CD4-positive, CD25-positive, alpha-beta regulatory T cell (primary cell): ENCODE data around the gene AGAP1. TPM values are rescaled to one million over a fixed set of nuclear protein-coding genes. Genes with fewer than 3 reads are reported as not detected.

Experiments
- ATAC-seq, 2 donors: fragments of 150-1000 bp; cut with Tn5 transposase; one replicate each; pipeline ENCODE4 v1.10.0; 2021; ENCODE audit warnings: low read depth in 2 of 2, moderate number of reproducible peaks in 2 of 2, moderate library complexity in 1 of 2
- DNase-seq, 3 donors: peaks; one replicate each; pipeline versions ENCODE4 v3.0.0 to v3.0.0-alpha.2; 2012 to 2022; ENCODE audit warnings: mixed read lengths in 1 of 3
- H3K27ac ChIP-seq: one replicate; pipeline ENCODE4 v1.7.0; 2013; ENCODE audit warnings: mild to moderate bottlenecking, low read length; ENCODE audit not compliant: insufficient read depth, poor library complexity, severe bottlenecking
- H3K27me3 ChIP-seq: one replicate; pipeline ENCODE4 v1.7.0; 2013; ENCODE audit warnings: low read length; ENCODE audit not compliant: control insufficient read depth, insufficient read depth
- H3K36me3 ChIP-seq: one replicate; pipeline ENCODE4 v1.7.0; 2013; ENCODE audit warnings: mild to moderate bottlenecking, low read length, moderate library complexity; ENCODE audit not compliant: control insufficient read depth, insufficient read depth
- H3K4me1 ChIP-seq: 2 replicates; pipeline ENCODE4 v1.7.0; 2013; ENCODE audit warnings: mild to moderate bottlenecking, low read length; ENCODE audit not compliant: insufficient read depth, control insufficient read depth, poor library complexity, severe bottlenecking
- H3K4me3 ChIP-seq: one replicate; pipeline ENCODE4 v1.7.0; 2013; ENCODE audit warnings: low read depth, mild to moderate bottlenecking, low read length, moderate library complexity
- H3K9me3 ChIP-seq, 2 experiments: 1 replicate in 1 of 2; 2 replicates in 1 of 2; pipeline ENCODE4 v1.7.0; 2013; ENCODE audit warnings: low read length in 2 of 2, mild to moderate bottlenecking in 1 of 2, moderate library complexity in 1 of 2; ENCODE audit not compliant: control insufficient read depth in 2 of 2
- H3K27ac Mint-ChIP-seq, 3 donors: one replicate each; pipeline ENCODE4 v1.8.0; 2020 to 2022; ENCODE audit warnings: mild to moderate bottlenecking in 3 of 3, mixed read lengths in 3 of 3, moderate library complexity in 2 of 3
- H3K27me3 Mint-ChIP-seq: one replicate; pipeline ENCODE4 v1.8.0; 2022; ENCODE audit warnings: mild to moderate bottlenecking, mixed read lengths
- H3K36me3 Mint-ChIP-seq: one replicate; pipeline ENCODE4 v1.8.0; 2020; ENCODE audit warnings: mixed read lengths
- H3K4me1 Mint-ChIP-seq, 4 donors: one replicate each; pipeline ENCODE4 v1.8.0; 2020 to 2022; ENCODE audit warnings: mixed read lengths in 4 of 4, mild to moderate bottlenecking in 1 of 4
- H3K4me3 Mint-ChIP-seq, 4 donors: one replicate each; pipeline ENCODE4 v1.8.0; 2020 to 2022; ENCODE audit warnings: mild to moderate bottlenecking in 4 of 4, mixed read lengths in 4 of 4, moderate library complexity in 3 of 4
- H3K9me3 Mint-ChIP-seq, 7 donors: one replicate each; pipeline ENCODE4 v1.8.0; 2020 to 2022; ENCODE audit warnings: mixed read lengths in 7 of 7, mild to moderate bottlenecking in 3 of 7, moderate library complexity in 2 of 7
- polyA plus RNA-seq, 4 donors: library from polyadenylated mRNA; unstranded; fragments of 300-500 nt; fragmentation: Illumina TruSeq; gene quantifications; one replicate each; pipeline ENCODE4 v1.2.3, GENCODE V29; 2021
- total RNA-seq: library from RNA; stranded (reverse); gene quantifications from one replicate; pipeline ENCODE4 v1.2.3, GENCODE V29; 2022

AGAP1 gene
- total and polyA plus RNA-seq, 5 donors from 2014 or later, result 0.99 TPM; not detected in 4

GRCh38 chr2:235542733-235543127, 48.9 kb downstream of the AGAP1 start:
- DNase-seq, result no peak
- Histone ChIP-seq H3K36me3 (no peaks in the 10 kb centered on the region), H3K9me3 (no peaks in the 10 kb centered on the region), H3K27ac (no peak overlapping the region), H3K27me3 (no peaks in the 10 kb centered on the region), H3K4me1 (no peaks in the 10 kb centered on the region), H3K4me3 (no peak overlapping the region)
- no peaks in the 10 kb centered on the region for H3K4me1 Mint-ChIP-seq
- no peaks in the 10 kb centered on the region for H3K36me3 Mint-ChIP-seq
- no peak overlapping the region for H3K4me3 Mint-ChIP-seq
- H3K27me3 Mint-ChIP-seq, result no peaks in the 10 kb centered on the region
- no peak for ATAC-seq
- H3K9me3 Mint-ChIP-seq, result peaks cover 0 to 4% (median 0%) of the 10 kb centered on the region in 7 donors
- H3K27ac Mint-ChIP-seq, result no peak overlapping the region

DNA sequence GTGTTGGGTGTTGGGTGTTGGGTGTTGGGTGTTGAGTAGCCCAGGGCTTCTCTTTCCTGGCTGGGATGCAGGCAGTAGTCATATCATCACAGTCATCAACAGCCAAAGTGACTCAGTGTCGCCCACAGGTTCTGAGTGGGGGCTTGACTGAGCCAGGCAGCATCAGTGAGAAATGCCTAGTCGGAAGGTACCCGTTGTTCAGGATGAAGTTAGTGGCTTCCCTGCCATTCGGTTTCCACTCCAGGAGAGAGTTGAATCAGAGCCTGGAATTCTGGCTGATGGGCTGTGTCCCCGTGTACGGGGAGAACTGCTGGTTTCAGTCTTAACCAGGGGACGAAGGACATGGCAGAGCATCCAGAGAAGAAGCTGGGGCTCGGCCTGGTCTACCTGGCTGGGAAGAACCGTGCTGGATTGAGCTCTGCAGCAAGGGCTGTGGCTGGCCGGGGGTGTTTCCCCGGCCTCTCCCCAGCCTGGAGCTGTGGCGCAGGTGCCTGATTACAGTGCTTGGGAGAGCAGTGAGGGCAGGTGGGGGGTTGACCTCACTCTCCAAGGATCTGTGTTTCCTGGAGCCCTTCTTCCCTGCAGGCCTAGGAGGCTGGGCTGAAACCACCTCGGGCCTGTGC, 49.4 kb downstream of the AGAP1 start:
- Histone ChIP-seq H3K4me1 (no peaks in the 10 kb centered on the region), H3K9me3 (no peaks in the 10 kb centered on the region), H3K27ac (no peak overlapping the region), H3K4me3 (no peak overlapping the region), H3K27me3 (no peaks in the 10 kb centered on the region), H3K36me3 (no peaks in the 10 kb centered on the region)
- Mint-ChIP-seq H3K4me3 (no peak overlapping the region), H3K4me1 (no peaks in the 10 kb centered on the region), H3K27me3 (no peaks in the 10 kb centered on the region), H3K27ac (no peak overlapping the region), H3K36me3 (no peaks in the 10 kb centered on the region), H3K9me3 (peaks cover 0 to 4% (median 0%) of the 10 kb centered on the region in 7 donors)
- no peak for DNase-seq
- no peak for ATAC-seq

- Histone ChIP-seq H3K4me1 (no peaks in the 10 kb centered on the region), H3K27ac (no peak overlapping the region), H3K4me3 (no peak overlapping the region), H3K27me3 (no peaks in the 10 kb centered on the region), H3K36me3 (no peaks in the 10 kb centered on the region), H3K9me3 (no peaks in the 10 kb centered on the region)
- ATAC-seq, result no peak
- DNase-seq, result no peak
- Mint-ChIP-seq H3K4me3 (no peak overlapping the region), H3K4me1 (no peaks in the 10 kb centered on the region), H3K27ac (no peak overlapping the region), H3K9me3 (peaks cover 0 to 4% (median 0%) of the 10 kb centered on the region in 7 donors), H3K36me3 (no peaks in the 10 kb centered on the region), H3K27me3 (no peaks in the 10 kb centered on the region)
These were observed 50.2 kb downstream of the AGAP1 start for GRCh38 chr2:235543851-235544688.

- Mint-ChIP-seq H3K36me3 (no peaks in the 10 kb centered on the region), H3K4me3 (no peak overlapping the region), H3K9me3 (peaks cover 0 to 4% (median 0%) of the 10 kb centered on the region in 7 donors), H3K4me1 (no peaks in the 10 kb centered on the region), H3K27ac (no peak overlapping the region), H3K27me3 (no peaks in the 10 kb centered on the region)
- no peaks in the 10 kb centered on the region for H3K27me3 ChIP-seq
- H3K27ac ChIP-seq, result no peak overlapping the region
- ATAC-seq (no peak), DNase-seq (no peak)
- no peaks in the 10 kb centered on the region for H3K4me1 ChIP-seq
- no peak overlapping the region for H3K4me3 ChIP-seq
- no peaks in the 10 kb centered on the region for H3K36me3 ChIP-seq
- H3K9me3 ChIP-seq, result no peaks in the 10 kb centered on the region
These were observed 50.8 kb downstream of the AGAP1 start for GRCh38 chr2:235544689-235544969.

DNA sequence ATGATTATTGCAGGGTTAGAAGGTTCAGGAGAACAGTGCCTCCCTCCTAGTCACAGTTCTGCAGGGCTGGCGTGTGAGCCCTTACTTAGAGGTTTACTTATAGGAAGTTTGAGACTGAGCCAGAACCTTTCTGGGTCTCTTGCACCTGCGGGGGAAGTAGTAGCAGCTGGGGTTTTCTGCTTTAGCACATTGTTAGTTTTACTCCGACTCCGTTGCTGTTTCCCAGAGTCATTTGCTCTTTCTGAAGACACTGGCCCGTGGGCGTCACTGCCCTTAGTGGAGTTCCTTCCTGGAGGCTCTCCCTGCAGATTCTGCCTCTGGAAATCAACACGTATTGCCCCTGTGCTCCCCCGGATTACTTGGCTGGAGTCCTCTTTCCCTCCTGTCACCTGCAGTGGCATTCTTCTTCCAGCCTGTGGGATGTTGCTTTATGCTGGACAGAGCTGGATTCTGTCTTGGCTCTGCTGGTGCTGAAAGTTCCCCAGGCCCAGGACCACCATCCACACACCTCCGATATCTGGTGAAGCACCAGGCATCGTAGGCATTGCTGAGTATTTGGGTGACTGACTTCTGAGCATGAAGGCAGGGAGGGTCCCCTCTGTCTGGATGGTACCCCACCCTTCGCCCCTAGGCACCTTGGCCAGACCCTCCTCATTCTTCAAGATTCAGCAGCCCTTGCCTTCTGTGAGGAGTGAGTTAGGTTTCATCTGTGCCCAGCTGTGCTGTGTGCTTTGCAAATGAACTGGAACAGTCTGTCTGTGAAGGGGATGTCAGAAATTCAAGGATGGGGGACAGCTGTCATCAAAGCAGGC, 51.7 kb downstream of the AGAP1 start:
- Histone ChIP-seq H3K4me1 (no peaks in the 10 kb centered on the region), H3K4me3 (no peak overlapping the region), H3K27ac (no peak overlapping the region), H3K36me3 (no peaks in the 10 kb centered on the region), H3K9me3 (no peaks in the 10 kb centered on the region), H3K27me3 (no peaks in the 10 kb centered on the region)
- Mint-ChIP-seq H3K27ac (peak overlapping the region in 1 of 3 donors; percentile 32), H3K4me1 (no peaks in the 10 kb centered on the region), H3K4me3 (no peak overlapping the region), H3K9me3 (peaks cover 0 to 4% (median 0%) of the 10 kb centered on the region in 7 donors), H3K36me3 (no peaks in the 10 kb centered on the region), H3K27me3 (no peaks in the 10 kb centered on the region)
- DNase-seq (no peak), ATAC-seq (no peak)

- ATAC-seq (no peak), DNase-seq (no peak)
- H3K4me3 ChIP-seq, result no peak overlapping the region
- Mint-ChIP-seq H3K9me3 (peaks cover 0 to 4% (median 0%) of the 10 kb centered on the region in 7 donors), H3K4me3 (no peak overlapping the region), H3K27me3 (no peaks in the 10 kb centered on the region), H3K27ac (no peak overlapping the region), H3K36me3 (no peaks in the 10 kb centered on the region), H3K4me1 (no peaks in the 10 kb centered on the region)
- no peaks in the 10 kb centered on the region for H3K4me1 ChIP-seq
- no peaks in the 10 kb centered on the region for H3K27me3 ChIP-seq
- H3K27ac ChIP-seq, result no peak overlapping the region
- no peaks in the 10 kb centered on the region for H3K9me3 ChIP-seq
- H3K36me3 ChIP-seq, result no peaks in the 10 kb centered on the region
These were observed 52.2 kb downstream of the AGAP1 start for GRCh38 chr2:235546151-235546435.

- Histone ChIP-seq H3K36me3 (no peaks in the 10 kb centered on the region), H3K4me1 (no peaks in the 10 kb centered on the region), H3K27ac (no peak overlapping the region), H3K9me3 (no peaks in the 10 kb centered on the region), H3K4me3 (no peak overlapping the region), H3K27me3 (no peaks in the 10 kb centered on the region)
- Mint-ChIP-seq H3K27me3 (peaks cover under 1% of the 10 kb centered on the region), H3K9me3 (peaks cover 0 to 4% (median 0%) of the 10 kb centered on the region in 7 donors), H3K4me1 (no peaks in the 10 kb centered on the region), H3K36me3 (no peaks in the 10 kb centered on the region), H3K4me3 (no peak overlapping the region), H3K27ac (no peak overlapping the region)
- no peak for ATAC-seq
- DNase-seq, result no peak
These were observed 52.6 kb downstream of the AGAP1 start for GRCh38 chr2:235546436-235546835.
